ENCODE data around the gene PGA3.
"Not testable (repeated sequence)": the region's sequence is repeated elsewhere in the genome, so short reads cannot be mapped to it uniquely, and the experiment has no call there.

Gene PGA3

GRCh38 chr11:61211327-61211952 is 8.1 kb downstream of the PGA3 start:
- DNase-seq = not testable (repeated sequence)

- not testable (repeated sequence) for DNase-seq
Observed at GRCh38 chr11:61212202-61212601, 8.9 kb downstream of the PGA3 start.

GRCh38 chr11:61213711-61214324 is 10.5 kb downstream of the PGA3 start:
- not testable (repeated sequence) for DNase-seq

GRCh38 chr11:61218306-61218705 is 15.0 kb downstream of the PGA3 start:
- DNase-seq = not testable (repeated sequence)

GRCh38 chr11:61219016-61219415 is 15.7 kb downstream of the PGA3 start:
- DNase-seq = not testable (repeated sequence)

GRCh38 chr11:61222047-61222446 is 18.7 kb downstream of the PGA3 start, which contains the start of gene PGA4:
PGA4 (plus strand) TSS chr11:61222347; CDS start chr11:61222401, 54 bp downstream.
- not testable (repeated sequence) for DNase-seq

- DNase-seq = not testable (repeated sequence)
Observed at GRCh38 chr11:61222692-61223091, 19.4 kb downstream of the PGA3 start.

- DNase-seq = not testable (repeated sequence)
Observed at GRCh38 chr11:61226457-61227137, 23.3 kb downstream of the PGA3 start.

GRCh38 chr11:61229458-61229857 is 26.1 kb downstream of the PGA3 start:
- DNase-seq = not testable (repeated sequence)

GRCh38 chr11:61231033-61231432 is 27.7 kb downstream of the PGA3 start:
- not testable (repeated sequence) for DNase-seq

- not testable (repeated sequence) for DNase-seq
Observed at GRCh38 chr11:61231585-61231984, 28.3 kb downstream of the PGA3 start.

GRCh38 chr11:61232548-61233145 is 29.3 kb downstream of the PGA3 start:
- DNase-seq = not testable (repeated sequence)

- DNase-seq = not testable (repeated sequence)
Observed at GRCh38 chr11:61237130-61237529, 33.8 kb downstream of the PGA3 start.

- DNase-seq = not testable (repeated sequence)
Observed at GRCh38 chr11:61240288-61240687, 37.0 kb downstream of the PGA3 start.

- not testable (repeated sequence) for DNase-seq
Observed at GRCh38 chr11:61240875-61241274, 37.6 kb downstream of the PGA3 start, which contains the start of gene PGA5. PGA5 (plus strand) TSS chr11:61241175; CDS start chr11:61241227, 52 bp downstream.

- DNase-seq = not testable (repeated sequence)
Observed at GRCh38 chr11:61241526-61241925, 38.2 kb downstream of the PGA3 start.

- DNase-seq = not testable (repeated sequence)
Observed at GRCh38 chr11:61245284-61245964, 42.1 kb downstream of the PGA3 start.

GRCh38 chr11:61248071-61248470 is 44.8 kb downstream of the PGA3 start:
- not testable (repeated sequence) for DNase-seq

GRCh38 chr11:61249201-61249600 is 45.9 kb downstream of the PGA3 start:
- not testable (repeated sequence) for DNase-seq

GRCh38 chr11:61250796-61251765 is 47.8 kb downstream of the PGA3 start:
- DNase-seq = not testable (repeated sequence)

GRCh38 chr11:61252332-61252731 is 49.0 kb downstream of the PGA3 start:
- DNase-seq = not testable (repeated sequence)
